ENCODE data around the gene QKI.

- TF ChIP-seq POLR2AphosphoS5 (IDR thresholded peaks at IDR 0.05; ENCODE audit: low read depth, low read length) (no peak), TAF1 (IDR thresholded peaks at IDR 0.05; ENCODE audit: low read depth, low read length) (no peak), POLR2A (IDR thresholded peaks at IDR 0.05; ENCODE audit: low read depth, low read length) (no peak)
Observed at GRCh38 chr6:163613025-163613424, 198.5 kb downstream of the QKI start.

All from GM12891 (cell line).